GM10266 (cell line): ENCODE measurements around the gene SLC17A8.

Source experiments
- DNase-seq: peaks from one replicate; pipeline ENCODE4 v3.0.0; 2012; ENCODE audit errors: extremely low spot score
- TF ChIP-seq, protein P1 (sequence below): IDR thresholded peaks from 2 replicates; pipeline ENCODE4 v1.5.1; 2012; ENCODE audit warnings: mild to moderate bottlenecking, low read depth; ENCODE audit not compliant: control insufficient read depth, insufficient read depth; ENCODE audit errors: missing control alignments

Gene SLC17A8

DNA sequence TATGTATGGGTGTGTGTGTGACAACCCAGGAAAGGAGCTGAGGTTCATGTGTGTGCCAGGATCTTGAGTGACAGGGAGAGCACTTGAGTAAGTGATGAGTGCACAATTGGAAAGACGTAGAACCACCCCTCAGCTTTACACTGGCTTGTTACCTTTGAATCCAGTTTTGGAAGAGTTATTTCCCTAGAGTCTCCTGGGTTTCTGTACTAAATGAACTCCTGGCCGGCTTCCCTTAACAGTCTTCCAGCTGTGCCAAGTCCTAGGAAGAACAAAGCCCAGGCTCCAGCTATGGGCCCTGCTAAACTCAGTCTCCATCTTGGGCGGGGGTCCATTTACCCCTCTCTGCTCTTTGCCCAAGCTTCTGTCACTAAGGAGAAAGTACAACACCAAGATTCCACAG lies 97.1 kb downstream of the SLC17A8 start:
- TF ChIP-seq, protein P1, sequence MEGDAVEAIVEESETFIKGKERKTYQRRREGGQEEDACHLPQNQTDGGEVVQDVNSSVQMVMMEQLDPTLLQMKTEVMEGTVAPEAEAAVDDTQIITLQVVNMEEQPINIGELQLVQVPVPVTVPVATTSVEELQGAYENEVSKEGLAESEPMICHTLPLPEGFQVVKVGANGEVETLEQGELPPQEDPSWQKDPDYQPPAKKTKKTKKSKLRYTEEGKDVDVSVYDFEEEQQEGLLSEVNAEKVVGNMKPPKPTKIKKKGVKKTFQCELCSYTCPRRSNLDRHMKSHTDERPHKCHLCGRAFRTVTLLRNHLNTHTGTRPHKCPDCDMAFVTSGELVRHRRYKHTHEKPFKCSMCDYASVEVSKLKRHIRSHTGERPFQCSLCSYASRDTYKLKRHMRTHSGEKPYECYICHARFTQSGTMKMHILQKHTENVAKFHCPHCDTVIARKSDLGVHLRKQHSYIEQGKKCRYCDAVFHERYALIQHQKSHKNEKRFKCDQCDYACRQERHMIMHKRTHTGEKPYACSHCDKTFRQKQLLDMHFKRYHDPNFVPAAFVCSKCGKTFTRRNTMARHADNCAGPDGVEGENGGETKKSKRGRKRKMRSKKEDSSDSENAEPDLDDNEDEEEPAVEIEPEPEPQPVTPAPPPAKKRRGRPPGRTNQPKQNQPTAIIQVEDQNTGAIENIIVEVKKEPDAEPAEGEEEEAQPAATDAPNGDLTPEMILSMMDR: no peak
- DNase-seq: no peak

DNA sequence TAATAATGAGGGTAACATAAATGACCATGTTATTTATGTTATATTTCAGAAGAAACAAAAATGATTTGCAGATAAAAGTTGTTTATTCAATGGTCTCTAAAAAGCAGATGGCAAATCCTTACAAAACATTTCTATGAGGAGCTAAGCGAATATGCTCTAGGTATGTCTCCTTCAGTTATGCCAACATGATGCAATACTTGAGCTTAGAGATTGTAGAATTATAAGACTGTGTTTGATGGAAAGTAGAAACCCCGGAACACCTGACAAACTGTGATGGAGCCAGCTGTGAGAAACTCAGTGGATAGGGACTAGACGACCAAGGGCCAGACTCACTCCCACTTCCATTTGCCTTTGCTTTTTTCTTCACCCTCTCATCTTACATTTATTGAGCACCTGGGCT lies 99.0 kb downstream of the SLC17A8 start:
- TF ChIP-seq, protein P1: no peak
- DNase-seq: no peak

DNA sequence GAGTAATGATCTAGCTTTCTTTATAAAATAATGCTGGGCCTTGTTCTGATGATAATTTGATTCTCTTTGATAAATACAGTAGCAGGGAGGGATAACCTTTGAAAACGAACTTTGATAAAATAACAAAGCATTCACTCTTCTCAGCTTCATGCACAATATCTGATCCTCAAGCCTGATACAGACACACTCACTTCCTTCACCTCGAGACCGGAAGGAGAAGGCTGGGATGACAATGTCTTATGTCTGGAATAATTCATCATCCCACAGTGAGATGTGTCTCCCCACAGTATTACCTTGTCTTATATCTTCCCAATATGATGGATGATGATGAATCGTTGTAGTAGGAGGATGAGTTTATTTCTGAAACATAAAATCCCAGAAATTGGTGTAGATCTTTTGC lies 101.3 kb downstream of the SLC17A8 start:
- TF ChIP-seq, protein P1: no peak
- no peak for DNase-seq

DNA sequence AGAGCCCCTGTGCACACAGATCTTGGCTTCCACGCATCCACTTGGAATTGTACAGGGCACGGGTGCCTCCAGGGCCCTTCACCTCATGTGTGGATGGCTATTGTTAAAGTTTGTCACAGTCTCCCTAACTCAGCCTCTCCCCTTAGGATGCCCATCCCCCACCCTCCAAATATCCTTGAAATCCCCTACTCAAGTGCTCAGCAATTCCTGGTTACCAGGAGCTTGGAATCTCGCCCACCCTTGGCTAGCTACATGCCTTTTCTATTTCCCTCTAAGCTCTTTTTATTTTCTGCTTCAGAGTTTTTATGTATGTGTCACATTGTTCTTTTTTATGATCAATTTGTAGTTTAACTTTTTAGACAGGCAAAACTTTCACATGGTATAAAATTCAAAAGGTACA lies 103.8 kb downstream of the SLC17A8 start:
- TF ChIP-seq, protein P1: no peak
- DNase-seq: no peak

DNA sequence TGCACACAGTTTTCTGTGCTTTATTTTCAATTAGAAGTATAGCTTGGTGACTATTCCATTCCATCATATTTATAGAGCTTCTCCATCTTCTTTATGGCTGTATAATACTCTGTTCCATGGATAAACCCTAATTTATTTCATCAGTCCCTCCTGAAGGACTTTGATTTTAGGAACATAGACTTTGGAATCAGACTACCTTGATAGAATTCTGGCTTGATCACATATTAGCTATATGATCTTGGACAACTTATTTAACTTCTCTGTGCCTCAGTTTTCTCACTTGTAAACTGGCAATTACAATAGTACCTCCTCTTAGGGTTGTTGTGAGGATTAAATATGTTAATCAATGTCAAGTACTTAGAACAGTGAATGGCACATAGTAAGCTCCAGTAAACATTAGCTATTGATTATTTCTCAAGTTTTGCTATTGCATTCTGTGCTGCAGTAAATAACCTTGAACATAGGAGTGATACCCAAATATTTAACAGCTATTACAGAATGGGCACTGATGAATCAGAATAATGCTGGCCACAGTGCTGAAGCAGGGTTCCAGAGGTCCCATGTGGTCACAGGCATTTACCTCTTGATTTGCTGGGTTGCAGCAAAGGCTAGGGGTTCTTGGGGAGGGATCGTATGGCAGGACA lies 104.6 kb downstream of the SLC17A8 start:
- TF ChIP-seq, protein P1: no peak
- DNase-seq: no peak

DNA sequence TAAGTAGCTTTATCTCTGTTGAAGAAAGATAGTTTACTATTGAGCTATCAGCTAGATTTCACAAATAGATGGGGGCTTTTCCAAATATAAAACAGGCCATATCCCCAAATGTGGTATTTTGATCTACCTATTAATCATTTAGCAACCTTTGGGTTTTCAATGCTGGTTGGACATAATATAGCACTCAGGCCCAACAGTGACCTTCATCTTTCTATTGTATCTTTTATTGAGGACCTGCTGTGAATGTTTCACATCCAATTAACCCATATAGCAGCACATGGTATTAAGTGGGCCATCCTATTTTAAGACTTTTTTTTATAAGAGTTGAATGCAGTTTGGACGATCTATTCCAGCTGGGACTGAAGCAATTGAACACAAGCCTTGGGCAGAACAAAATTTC lies 106.8 kb downstream of the SLC17A8 start:
- TF ChIP-seq, protein P1: no peak
- DNase-seq: no peak

DNA sequence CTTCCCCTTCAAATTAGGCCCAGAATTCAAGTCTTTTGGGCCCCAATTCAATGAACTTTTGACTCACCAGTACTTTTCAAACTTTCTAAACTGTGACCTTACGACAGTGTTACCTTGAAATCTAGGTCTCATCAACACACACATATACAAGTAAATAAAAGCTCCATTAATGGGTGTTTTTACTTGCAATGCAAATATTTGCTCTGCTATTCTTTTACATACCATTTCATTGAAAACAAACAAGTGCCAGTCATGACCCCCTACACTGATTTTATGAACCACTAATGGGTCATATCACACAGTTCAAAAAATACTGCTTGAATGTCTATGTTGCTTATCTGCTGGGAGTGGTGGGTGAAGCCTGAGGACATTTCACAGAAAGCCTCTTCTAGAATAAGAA lies 107.7 kb downstream of the SLC17A8 start:
- TF ChIP-seq, protein P1: no peak
- DNase-seq: no peak
